ENCODE data around the gene MEGF8.
A peak's percentile ranks its signal among the peaks of the same experiment; 100 is the strongest.

Gene MEGF8

GRCh38 chr19:42313840-42314755 is 11.3 kb upstream of the MEGF8 start:
- Histone ChIP-seq H3K27me3 (ENCODE audit: insufficient read depth, poor library complexity, severe bottlenecking) (peaks cover 17% of the 10 kb centered on the region), H3K27ac (replicated peaks) (no peak overlapping the region), H3K4me3 (replicated peaks; ENCODE audit: insufficient read depth, low read length) (no peak overlapping the region)
- TF ChIP-seq GABPA (IDR thresholded peaks at IDR 0.05; ENCODE audit: low read depth): 0 out of 2 replicates have a peak, but pooled peaks have one; percentile 39
- TF ChIP-seq SPI1 (IDR thresholded peaks at IDR 0.05; ENCODE audit: borderline replicate concordance, low read depth): no peak
- no peak for DNase-seq (ENCODE audit: low read depth in 1 of 2, low spot score in 1 of 2)

GRCh38 chr19:42315024-42315423 is 10.4 kb upstream of the MEGF8 start:
- peaks cover 17% of the 10 kb centered on the region for H3K27me3 ChIP-seq (ENCODE audit: insufficient read depth, poor library complexity, severe bottlenecking)
- no peak for DNase-seq (ENCODE audit: low read depth in 1 of 2, low spot score in 1 of 2)
- TF ChIP-seq CTCF (IDR thresholded peaks at IDR 0.05; ENCODE audit: insufficient read depth, low read length) (no peak), GABPA (IDR thresholded peaks at IDR 0.05; ENCODE audit: low read depth) (no peak), SPI1 (IDR thresholded peaks at IDR 0.05; ENCODE audit: borderline replicate concordance, low read depth) (no peak)
- TF ChIP-seq, protein P1, sequence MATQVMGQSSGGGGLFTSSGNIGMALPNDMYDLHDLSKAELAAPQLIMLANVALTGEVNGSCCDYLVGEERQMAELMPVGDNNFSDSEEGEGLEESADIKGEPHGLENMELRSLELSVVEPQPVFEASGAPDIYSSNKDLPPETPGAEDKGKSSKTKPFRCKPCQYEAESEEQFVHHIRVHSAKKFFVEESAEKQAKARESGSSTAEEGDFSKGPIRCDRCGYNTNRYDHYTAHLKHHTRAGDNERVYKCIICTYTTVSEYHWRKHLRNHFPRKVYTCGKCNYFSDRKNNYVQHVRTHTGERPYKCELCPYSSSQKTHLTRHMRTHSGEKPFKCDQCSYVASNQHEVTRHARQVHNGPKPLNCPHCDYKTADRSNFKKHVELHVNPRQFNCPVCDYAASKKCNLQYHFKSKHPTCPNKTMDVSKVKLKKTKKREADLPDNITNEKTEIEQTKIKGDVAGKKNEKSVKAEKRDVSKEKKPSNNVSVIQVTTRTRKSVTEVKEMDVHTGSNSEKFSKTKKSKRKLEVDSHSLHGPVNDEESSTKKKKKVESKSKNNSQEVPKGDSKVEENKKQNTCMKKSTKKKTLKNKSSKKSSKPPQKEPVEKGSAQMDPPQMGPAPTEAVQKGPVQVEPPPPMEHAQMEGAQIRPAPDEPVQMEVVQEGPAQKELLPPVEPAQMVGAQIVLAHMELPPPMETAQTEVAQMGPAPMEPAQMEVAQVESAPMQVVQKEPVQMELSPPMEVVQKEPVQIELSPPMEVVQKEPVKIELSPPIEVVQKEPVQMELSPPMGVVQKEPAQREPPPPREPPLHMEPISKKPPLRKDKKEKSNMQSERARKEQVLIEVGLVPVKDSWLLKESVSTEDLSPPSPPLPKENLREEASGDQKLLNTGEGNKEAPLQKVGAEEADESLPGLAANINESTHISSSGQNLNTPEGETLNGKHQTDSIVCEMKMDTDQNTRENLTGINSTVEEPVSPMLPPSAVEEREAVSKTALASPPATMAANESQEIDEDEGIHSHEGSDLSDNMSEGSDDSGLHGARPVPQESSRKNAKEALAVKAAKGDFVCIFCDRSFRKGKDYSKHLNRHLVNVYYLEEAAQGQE (IDR thresholded peaks at IDR 0.05; ENCODE audit: insufficient replicate concordance, low read depth): no peak
- H3K27ac ChIP-seq (replicated peaks): no peak overlapping the region
- H3K4me3 ChIP-seq (replicated peaks; ENCODE audit: insufficient read depth, low read length): no peak overlapping the region

DNA sequence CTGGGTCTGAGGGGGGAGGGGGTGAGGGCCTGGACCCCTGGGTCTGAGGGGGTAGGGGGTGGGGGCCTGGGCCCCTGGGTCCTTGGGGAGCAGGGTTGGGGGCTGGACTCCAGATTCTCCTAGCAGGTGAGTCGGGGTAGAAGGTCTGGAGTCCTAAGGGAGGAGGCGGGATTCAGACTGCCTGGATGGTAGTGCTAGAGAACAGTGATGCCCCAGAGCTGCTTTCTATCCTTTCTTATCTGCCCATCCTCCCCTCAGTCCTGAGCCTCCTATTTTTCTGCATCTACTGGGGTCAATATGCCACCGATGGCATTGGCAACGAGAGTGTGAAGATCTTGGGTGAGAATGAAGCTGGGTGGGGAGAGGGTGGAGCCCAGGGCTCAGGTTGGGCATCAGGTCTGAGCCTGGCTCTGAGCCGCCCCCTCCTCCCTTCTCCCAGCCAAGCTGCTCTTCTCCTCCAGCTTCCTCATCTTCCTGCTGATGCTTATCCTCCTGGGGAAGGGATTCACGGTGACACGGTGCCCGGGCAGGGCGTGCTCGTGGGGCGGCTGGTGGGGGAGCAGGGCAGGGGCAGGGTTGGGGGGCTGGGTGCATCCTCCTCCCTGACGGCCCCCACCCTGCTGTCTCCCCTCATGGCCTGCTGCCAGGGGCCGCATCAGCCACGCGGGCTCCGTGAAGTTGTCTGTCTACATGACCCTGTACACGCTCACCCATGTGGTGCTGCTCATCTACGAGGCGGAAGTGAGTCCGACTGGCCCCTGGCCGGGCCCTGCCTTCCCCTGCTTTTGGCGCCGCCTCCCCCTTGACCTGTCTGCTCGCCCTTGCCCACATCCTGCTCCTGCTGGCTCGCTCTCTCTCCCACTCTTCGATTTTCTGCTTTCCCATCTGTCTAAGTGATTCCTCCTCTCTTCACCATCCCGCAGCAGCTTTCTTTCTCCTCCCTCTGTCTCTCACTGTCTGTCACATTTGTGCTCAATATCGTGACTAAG is 8.9 kb upstream of the MEGF8 start:
- Histone ChIP-seq H3K27ac (replicated peaks) (no peak overlapping the region), H3K27me3 (ENCODE audit: insufficient read depth, poor library complexity, severe bottlenecking) (peaks cover 17% of the 10 kb centered on the region), H3K4me3 (replicated peaks; ENCODE audit: insufficient read depth, low read length) (peak overlapping the region; percentile 23)
- no peak for TF ChIP-seq SPI1 (IDR thresholded peaks at IDR 0.05; ENCODE audit: borderline replicate concordance, low read depth)
- TF ChIP-seq GABPA (IDR thresholded peaks at IDR 0.05; ENCODE audit: low read depth): peak; percentile 39
- TF ChIP-seq POLR2AphosphoS5 (IDR thresholded peaks at IDR 0.05; ENCODE audit: low read depth): 0 out of 2 replicates have a peak, but pooled peaks have one; percentile 16
- DNase-seq (ENCODE audit: low read depth in 1 of 2, low spot score in 1 of 2): peak; percentile 50 to 68

DNA sequence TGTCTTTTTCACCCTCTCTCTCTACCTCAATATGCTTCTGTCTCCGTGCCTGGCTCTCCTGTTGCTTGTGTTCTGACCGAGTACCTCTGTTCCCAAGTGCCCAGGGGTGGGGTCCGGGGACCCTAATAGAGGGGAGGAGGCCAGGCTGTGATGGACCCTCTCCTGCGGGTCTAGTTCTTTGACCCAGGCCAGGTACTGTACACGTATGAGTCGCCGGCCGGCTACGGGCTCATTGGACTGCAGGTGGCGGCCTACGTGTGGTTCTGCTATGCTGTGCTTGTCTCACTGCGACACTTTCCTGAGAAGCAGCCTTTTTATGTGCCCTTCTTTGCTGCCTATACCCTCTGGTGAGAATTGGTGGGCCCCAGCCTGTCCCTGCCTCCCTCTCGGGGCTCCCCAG is 7.9 kb upstream of the MEGF8 start:
- H3K4me3 ChIP-seq (replicated peaks; ENCODE audit: insufficient read depth, low read length): no peak overlapping the region
- no peak for DNase-seq (ENCODE audit: low read depth in 1 of 2, low spot score in 1 of 2)
- H3K27ac ChIP-seq (replicated peaks): no peak overlapping the region
- peaks cover 11% of the 10 kb centered on the region for H3K27me3 ChIP-seq (ENCODE audit: insufficient read depth, poor library complexity, severe bottlenecking)
- TF ChIP-seq, protein P1 (IDR thresholded peaks at IDR 0.05; ENCODE audit: insufficient replicate concordance, low read depth): no peak

DNA sequence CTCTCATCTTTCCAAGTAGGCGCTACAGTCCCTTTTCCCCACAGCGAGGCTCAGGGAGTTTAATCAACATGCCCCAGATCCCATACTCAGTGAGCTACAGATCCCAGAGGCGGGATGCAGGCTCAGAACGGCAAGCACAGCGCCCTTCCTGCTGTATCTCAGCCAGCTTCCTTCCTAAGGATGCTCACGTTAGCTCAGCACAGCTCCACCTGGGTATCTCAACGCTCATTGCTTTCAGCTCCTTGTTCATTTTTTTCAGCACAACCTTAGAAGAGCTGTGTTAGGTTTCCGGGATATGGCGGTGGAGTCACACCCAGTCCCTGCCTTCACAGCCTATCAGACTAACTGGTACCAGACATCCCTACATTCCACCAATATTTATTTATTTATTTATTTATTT is 3.1 kb upstream of the MEGF8 start:
- TF ChIP-seq, protein P1 (IDR thresholded peaks at IDR 0.05; ENCODE audit: insufficient replicate concordance, low read depth): no peak
- TF ChIP-seq POLR2AphosphoS5 (IDR thresholded peaks at IDR 0.05; ENCODE audit: low read depth): no peak
- no peak for TF ChIP-seq CTCF (IDR thresholded peaks at IDR 0.05; ENCODE audit: insufficient read depth, low read length)
- TF ChIP-seq GABPA (IDR thresholded peaks at IDR 0.05; ENCODE audit: low read depth): no peak
- TF ChIP-seq SPI1 (IDR thresholded peaks at IDR 0.05; ENCODE audit: borderline replicate concordance, low read depth): no peak
- no peak overlapping the region for H3K4me3 ChIP-seq (replicated peaks; ENCODE audit: insufficient read depth, low read length)
- no peak for DNase-seq (ENCODE audit: low read depth in 1 of 2, low spot score in 1 of 2)
- no peak overlapping the region for H3K27ac ChIP-seq (replicated peaks)
- peaks cover 7% of the 10 kb centered on the region for H3K27me3 ChIP-seq (ENCODE audit: insufficient read depth, poor library complexity, severe bottlenecking)

Data from HL-60 (cell line).